SJCRH30 (cell line): ENCODE measurements around the gene FAM149A. TPM values are rescaled to one million over a fixed set of nuclear protein-coding genes. Genes with fewer than 3 reads are reported as not detected.

Experiments
- DNase-seq, 2 experiments: peaks; one replicate each; pipeline ENCODE4 v3.0.0-alpha.2; 2015 to 2020
- H3K27ac ChIP-seq: fragments of 250-450 bp; sonication (Bioruptor Pico); 2 replicates; pipeline ENCODE4 v1.5.1; 2020; ENCODE audit warnings: mild to moderate bottlenecking, moderate library complexity
- H3K27me3 ChIP-seq: fragments of 250-450 bp; sonication (Bioruptor Pico); 2 replicates; pipeline ENCODE4 v1.5.1; 2020; ENCODE audit warnings: mild to moderate bottlenecking, moderate library complexity
- H3K36me3 ChIP-seq: fragments of 250-450 bp; sonication (Bioruptor Pico); 2 replicates; pipeline ENCODE4 v1.5.1; 2020; ENCODE audit warnings: mild to moderate bottlenecking, moderate library complexity
- H3K4me1 ChIP-seq: fragments of 250-450 bp; sonication (Bioruptor Pico); 2 replicates; pipeline ENCODE4 v1.5.1; 2020; ENCODE audit warnings: mild to moderate bottlenecking, moderate library complexity
- H3K4me3 ChIP-seq: fragments of 250-450 bp; sonication (Bioruptor Pico); 2 replicates; pipeline ENCODE4 v1.5.1; 2020; ENCODE audit warnings: mild to moderate bottlenecking, moderate library complexity
- H3K9me3 ChIP-seq: fragments of 250-450 bp; sonication (Bioruptor Pico); replicated peaks from 2 replicates; pipeline ENCODE4 v1.5.1; 2020; ENCODE audit warnings: mild to moderate bottlenecking, moderate library complexity
- total RNA-seq: library from RNA; depleted of rRNA; stranded (reverse); fragments of >200 nt; shearing (Covaris generic); gene quantifications from 2 replicates; pipeline ENCODE4 v1.2.3, GENCODE V29; 2014

The FAM149A gene
- total RNA-seq, 1 experiment from 2014 or later: 0.53 TPM

DNA sequence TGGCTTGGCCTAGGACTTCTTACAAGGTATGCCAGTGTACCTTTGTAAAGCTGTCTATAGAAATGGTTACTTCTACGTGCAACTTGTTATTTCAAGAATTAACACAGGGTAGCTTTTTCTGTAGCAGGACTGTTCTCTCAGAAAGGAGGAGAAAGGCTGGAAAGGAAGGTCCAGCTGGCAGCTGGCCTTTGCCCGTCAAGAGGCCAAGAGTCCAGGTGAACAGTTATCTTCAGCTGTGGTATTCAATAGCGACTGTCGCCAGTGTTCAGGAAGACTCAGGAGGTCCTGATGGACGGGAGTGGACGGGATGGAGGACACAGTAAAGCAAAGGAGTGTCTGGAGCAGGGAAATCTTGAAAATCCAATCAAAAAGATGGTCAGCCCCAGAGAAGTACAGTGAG lies 91.6 kb downstream of the FAM149A start:
- Histone ChIP-seq H3K4me3 (no peak overlapping the region), H3K9me3 (no peaks in the 10 kb centered on the region), H3K4me1 (no peaks in the 10 kb centered on the region), H3K27me3 (no peaks in the 10 kb centered on the region), H3K36me3 (no peaks in the 10 kb centered on the region), H3K27ac (no peak overlapping the region)
- no peak for DNase-seq

DNA sequence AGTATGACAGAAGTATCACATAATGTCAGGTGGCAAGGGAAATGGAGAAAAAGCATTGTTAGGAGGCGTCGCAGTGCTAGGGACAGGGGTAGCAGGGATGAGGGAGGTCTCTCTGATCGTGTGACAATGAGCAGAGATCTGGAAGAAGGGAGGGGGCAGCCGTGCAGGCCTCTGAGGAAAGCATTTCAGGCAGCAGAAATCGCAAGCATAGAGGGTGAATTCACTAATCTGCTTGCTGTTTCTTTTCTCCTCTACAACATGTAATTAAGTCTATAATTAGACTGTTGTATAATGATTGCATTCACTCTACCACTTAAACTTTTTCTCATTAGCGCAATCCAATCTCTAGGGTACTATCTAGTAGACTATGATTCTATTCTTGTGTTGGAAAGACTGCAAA lies 96.0 kb downstream of the FAM149A start:
- Histone ChIP-seq H3K4me1 (no peaks in the 10 kb centered on the region), H3K4me3 (no peak overlapping the region), H3K27me3 (no peaks in the 10 kb centered on the region), H3K27ac (no peak overlapping the region), H3K36me3 (no peaks in the 10 kb centered on the region), H3K9me3 (no peaks in the 10 kb centered on the region)
- DNase-seq: no peak

DNA sequence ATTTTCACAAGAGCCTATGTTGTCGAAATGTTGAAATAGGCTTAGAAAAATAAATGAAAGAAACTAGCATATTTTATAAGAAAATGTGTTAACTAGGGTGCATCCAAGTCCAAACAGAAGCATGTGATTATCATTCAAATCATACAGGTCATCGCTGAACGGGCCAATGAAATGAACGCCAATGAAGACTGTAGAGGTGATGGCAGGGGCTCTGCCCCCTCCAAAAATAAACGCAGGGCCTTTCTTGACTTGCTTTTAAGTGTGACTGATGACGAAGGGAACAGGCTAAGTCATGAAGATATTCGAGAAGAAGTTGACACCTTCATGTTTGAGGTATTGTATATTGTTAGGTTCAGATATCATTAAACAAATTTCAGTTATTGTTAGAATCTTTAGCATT lies 96.5 kb downstream of the FAM149A start:
- H3K9me3 ChIP-seq: no peaks in the 10 kb centered on the region
- H3K4me1 ChIP-seq: no peaks in the 10 kb centered on the region
- H3K27ac ChIP-seq: no peak overlapping the region
- no peak for DNase-seq
- no peaks in the 10 kb centered on the region for H3K27me3 ChIP-seq
- no peaks in the 10 kb centered on the region for H3K36me3 ChIP-seq
- no peak overlapping the region for H3K4me3 ChIP-seq

DNA sequence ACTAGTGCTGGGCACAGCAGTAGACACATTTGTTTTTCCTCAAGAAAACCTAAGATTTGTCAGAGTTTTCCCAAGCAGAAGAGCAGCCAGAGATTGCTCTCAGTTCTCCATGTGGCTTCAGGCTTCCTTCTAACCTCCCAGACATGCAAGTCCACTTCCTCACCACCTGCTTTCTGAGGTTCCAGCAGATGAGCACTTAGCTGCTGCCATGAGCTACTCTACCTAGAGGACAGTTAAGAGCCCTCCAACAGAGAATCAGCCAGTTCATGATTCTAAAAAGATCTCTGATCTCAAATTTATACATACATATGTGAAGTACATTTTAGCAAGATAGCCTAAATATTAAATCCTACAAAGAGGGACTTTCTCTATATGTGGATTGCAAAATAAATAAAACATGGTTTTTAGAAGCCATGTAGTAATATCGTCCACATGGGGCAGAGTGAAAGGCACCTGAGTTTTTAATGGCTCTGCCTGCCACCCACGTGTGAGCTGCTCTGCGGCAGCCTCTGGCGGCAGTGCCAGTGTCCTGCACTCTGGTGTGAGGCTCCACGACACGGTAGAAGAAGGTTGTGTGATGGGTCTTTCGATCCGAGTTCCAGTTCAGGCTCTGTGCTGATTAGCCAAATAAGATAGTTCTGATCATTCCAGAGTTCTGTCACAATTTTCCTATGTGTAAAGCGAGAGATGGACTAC lies 97.2 kb downstream of the FAM149A start:
- Histone ChIP-seq H3K9me3 (no peaks in the 10 kb centered on the region), H3K4me1 (no peaks in the 10 kb centered on the region), H3K27ac (no peak overlapping the region), H3K4me3 (no peak overlapping the region), H3K36me3 (no peaks in the 10 kb centered on the region), H3K27me3 (no peaks in the 10 kb centered on the region)
- DNase-seq: peak in 1 of 2 experiments; percentile 14

DNA sequence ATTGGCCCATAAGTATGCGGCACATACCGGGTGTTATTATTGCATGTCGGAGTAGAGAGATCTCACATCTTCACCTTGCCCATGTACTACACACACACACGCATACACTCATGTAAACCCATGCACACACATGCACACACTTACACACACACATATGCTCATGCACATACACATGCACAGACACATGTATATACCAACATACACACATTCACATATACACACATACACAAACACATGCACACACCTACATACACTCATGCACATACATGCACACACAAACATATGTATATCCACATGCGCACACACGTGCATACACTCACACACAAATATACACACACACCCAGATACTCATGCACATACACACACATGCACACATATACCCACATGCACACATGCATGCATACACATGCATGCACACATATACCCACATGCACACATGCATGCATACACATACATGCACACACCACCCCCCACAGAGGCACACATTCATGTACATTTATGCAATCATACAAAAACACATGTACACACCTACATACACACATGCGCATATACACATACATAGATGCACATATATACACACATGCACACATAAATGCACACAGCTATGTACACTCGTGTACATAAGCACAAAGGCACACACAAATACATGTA lies 98.1 kb downstream of the FAM149A start:
- no peaks in the 10 kb centered on the region for H3K27me3 ChIP-seq
- H3K36me3 ChIP-seq: no peaks in the 10 kb centered on the region
- no peaks in the 10 kb centered on the region for H3K4me1 ChIP-seq
- no peak for DNase-seq
- no peak overlapping the region for H3K27ac ChIP-seq
- H3K4me3 ChIP-seq: no peak overlapping the region
- H3K9me3 ChIP-seq: no peaks in the 10 kb centered on the region

DNA sequence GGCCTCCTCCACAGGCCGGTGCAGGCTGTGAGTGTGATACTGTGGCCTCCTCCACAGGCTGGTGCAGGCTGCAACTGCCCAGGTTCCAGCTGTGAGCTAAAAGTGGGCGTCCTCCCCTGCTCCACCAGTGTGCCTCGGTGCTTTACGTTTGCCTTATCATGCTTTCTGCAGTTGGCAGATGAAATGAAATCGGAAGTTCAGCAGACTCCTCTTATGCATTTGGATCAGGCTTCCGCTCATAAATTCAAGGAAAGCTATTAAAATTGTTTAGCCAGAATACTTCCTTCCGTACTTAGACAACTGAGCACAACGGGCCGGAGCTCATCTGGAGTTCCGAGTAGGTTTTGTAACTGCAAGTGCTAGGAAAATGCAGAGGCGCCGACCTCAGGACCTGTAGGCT lies 98.9 kb downstream of the FAM149A start:
- DNase-seq: no peak
- Histone ChIP-seq H3K27ac (no peak overlapping the region), H3K9me3 (no peaks in the 10 kb centered on the region), H3K4me1 (no peaks in the 10 kb centered on the region), H3K36me3 (no peaks in the 10 kb centered on the region), H3K4me3 (peak overlapping the region; percentile 47), H3K27me3 (no peaks in the 10 kb centered on the region)

DNA sequence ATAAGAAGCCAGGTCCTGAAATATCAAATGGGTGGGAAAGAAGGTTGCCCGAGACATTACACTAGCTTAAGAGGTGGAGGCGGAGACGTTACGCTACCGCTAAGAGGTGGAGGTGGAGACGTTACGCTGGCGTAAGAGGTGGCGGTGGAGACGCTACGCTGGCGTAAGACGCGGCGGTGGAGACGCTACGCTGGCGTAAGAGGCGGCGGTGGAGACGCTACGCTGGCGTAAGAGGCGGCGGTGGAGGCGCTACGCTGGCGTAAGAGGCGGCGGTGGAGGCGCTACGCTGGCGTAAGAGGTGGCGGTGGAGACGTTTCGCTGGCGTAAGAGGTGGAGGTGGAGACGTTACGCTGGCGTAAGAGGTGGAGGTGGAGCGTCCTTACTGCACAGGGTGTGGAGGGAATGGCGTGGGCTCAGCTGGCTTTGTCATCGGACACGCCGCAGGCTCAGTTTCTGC lies 99.6 kb downstream of the FAM149A start:
- Histone ChIP-seq H3K36me3 (no peaks in the 10 kb centered on the region), H3K27ac (no peak overlapping the region; the same call in 1 of the 2 replicates), H3K4me1 (no peaks in the 10 kb centered on the region), H3K27me3 (no peaks in the 10 kb centered on the region), H3K9me3 (no peaks in the 10 kb centered on the region), H3K4me3 (peak overlapping the region; percentile 50)
- peak; percentile 42 to 68 for DNase-seq

DNA sequence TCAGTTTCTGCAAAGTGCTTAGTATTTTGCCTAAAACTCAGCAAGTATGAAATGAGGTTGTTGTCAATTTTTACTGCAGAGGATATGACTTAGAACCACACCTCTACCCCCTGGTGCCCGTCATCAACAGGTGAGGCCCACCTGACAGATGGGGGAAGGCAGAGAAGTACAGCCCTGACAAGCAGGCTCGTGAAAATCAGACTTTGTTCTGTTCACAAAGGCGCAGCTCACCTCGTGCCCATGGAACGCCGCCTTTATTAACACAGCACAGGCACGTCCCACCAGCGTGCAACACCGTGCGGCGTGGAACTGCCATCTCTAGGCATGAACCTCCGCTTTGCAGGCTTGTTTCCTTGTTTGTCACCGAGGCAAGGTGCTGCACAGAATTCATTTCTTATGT lies 100.2 kb downstream of the FAM149A start:
- no peaks in the 10 kb centered on the region for H3K27me3 ChIP-seq
- no peaks in the 10 kb centered on the region for H3K36me3 ChIP-seq
- no peak for DNase-seq
- H3K27ac ChIP-seq: no peak overlapping the region; the same call in 1 of the 2 replicates
- H3K4me1 ChIP-seq: no peaks in the 10 kb centered on the region
- no peaks in the 10 kb centered on the region for H3K9me3 ChIP-seq
- H3K4me3 ChIP-seq: peak overlapping the region; percentile 50

DNA sequence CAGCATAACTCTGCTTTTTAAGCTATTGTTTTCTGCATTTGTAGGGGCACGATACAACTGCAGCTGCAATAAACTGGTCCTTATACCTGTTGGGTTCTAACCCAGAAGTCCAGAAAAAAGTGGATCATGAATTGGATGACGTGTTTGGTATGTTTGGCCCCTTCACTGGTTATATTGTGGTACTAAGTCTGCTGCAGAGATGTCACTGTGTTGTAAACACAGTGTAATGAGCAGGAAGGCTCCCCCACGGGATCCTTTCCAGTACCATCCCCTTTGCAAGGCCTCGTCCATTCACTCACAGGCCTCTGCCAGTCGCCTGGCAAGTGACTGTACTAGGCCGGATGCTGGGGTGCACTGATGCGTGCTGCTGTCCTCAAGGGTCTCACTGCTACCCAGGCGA lies 100.7 kb downstream of the FAM149A start:
- Histone ChIP-seq H3K9me3 (no peaks in the 10 kb centered on the region), H3K4me3 (no peak overlapping the region), H3K4me1 (no peaks in the 10 kb centered on the region), H3K27ac (no peak overlapping the region), H3K27me3 (no peaks in the 10 kb centered on the region), H3K36me3 (no peaks in the 10 kb centered on the region)
- no peak for DNase-seq

DNA sequence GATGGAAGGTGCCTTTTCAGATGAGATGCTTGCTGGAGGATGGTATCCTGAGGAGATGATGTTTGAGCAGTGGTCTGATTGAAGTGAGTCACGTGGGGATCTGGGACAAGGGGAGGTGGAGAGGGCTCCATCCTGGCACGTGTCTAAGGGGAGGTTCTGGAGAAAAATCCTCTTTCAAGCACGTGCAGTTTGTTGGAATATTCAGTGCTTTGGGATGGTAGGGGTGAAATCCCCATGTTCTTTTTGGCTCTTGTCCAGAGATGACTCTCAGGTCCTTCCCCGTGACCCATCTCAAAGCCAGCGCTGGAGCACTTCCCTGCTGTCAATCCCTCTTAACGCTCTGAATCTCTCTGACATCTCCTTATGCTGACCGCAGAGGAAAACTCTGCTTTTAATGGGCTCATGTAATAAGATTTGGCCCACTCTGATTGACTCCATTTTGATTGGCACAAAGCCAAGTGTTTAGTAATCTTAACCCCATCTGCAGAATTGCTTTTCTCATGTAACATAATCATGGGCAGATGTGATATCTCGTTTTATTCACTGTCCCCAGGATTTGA lies 112.0 kb downstream of the FAM149A start:
- Histone ChIP-seq H3K4me3 (no peak overlapping the region), H3K9me3 (no peaks in the 10 kb centered on the region), H3K27me3 (no peaks in the 10 kb centered on the region), H3K36me3 (no peaks in the 10 kb centered on the region), H3K4me1 (no peaks in the 10 kb centered on the region), H3K27ac (no peak overlapping the region)
- peak in 1 of 2 experiments; percentile 20 for DNase-seq

DNA sequence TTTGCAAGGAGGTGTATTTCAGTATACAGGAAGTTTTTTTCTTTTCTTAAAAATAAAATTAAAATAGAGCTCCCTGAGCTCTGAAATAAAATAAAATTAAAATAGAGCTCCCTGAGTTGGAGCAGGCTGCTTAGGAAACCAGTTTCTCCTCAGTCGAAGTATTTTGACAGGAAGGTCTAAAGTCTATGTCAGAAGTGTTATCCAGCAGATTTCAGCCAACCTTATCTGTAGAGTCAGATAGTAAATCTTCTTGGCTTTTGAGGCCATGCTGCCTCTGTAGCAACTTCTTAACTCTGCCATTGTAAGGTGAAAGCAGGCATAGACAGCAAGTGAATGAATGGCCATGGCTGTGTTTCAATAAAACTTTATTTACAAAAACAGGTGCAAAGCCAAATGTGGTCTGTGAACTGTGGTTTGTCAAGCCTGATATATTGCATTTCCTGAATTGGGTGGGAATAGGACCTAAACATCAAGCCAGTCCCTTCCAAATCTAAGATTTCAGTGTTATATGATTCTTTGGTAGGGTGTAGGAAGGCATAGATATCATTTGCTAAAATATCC lies 113.3 kb downstream of the FAM149A start:
- H3K4me1 ChIP-seq: no peaks in the 10 kb centered on the region
- DNase-seq: no peak
- no peaks in the 10 kb centered on the region for H3K9me3 ChIP-seq
- H3K27ac ChIP-seq: no peak overlapping the region
- no peaks in the 10 kb centered on the region for H3K36me3 ChIP-seq
- H3K4me3 ChIP-seq: no peak overlapping the region
- no peaks in the 10 kb centered on the region for H3K27me3 ChIP-seq

DNA sequence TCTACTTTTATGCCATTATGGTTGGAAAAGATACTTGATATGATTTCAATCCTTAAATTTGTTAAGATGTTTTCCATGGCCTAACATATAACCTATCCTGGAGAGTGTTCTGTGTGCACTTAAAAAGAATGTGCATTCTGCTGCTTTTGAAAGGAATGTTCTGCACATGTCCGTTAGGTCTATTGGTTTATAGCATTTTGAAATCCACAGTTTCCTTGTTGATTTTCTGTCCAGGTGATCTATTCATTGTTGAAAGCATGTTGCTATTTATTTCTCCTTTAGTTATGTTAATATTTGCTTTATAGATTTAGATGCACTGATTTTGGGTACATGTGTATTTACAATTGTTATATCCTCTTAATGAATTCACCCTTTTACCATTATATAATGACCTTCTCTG lies 117.1 kb downstream of the FAM149A start:
- DNase-seq: no peak
- H3K27ac ChIP-seq: no peak overlapping the region
- H3K36me3 ChIP-seq: no peaks in the 10 kb centered on the region

More for the DNA sequence above, 117.1 kb downstream of the FAM149A start:
- Histone ChIP-seq H3K9me3 (no peaks in the 10 kb centered on the region), H3K4me3 (no peak overlapping the region), H3K27me3 (no peaks in the 10 kb centered on the region), H3K4me1 (no peaks in the 10 kb centered on the region)
